ENCODE measurements around the gene CSF2.

Gene CSF2

GRCh38 chr5:132054697-132055440 lies 18.7 kb upstream of the CSF2 start:
- no peak for DNase-seq (ENCODE audit: low read depth in 3 of 3)

- DNase-seq (ENCODE audit: low read depth in 3 of 3): no peak
These were observed 18.2 kb upstream of the CSF2 start for GRCh38 chr5:132055441-132055807.

- DNase-seq (ENCODE audit: low read depth in 3 of 3): no peak
These were observed 17.6 kb upstream of the CSF2 start for GRCh38 chr5:132055808-132056609.

GRCh38 chr5:132056610-132057497 lies 16.7 kb upstream of the CSF2 start:
- DNase-seq (ENCODE audit: low read depth in 3 of 3): no peak

GRCh38 chr5:132057498-132058255 lies 15.9 kb upstream of the CSF2 start:
- no peak for DNase-seq (ENCODE audit: low read depth in 3 of 3)

- no peak for DNase-seq (ENCODE audit: low read depth in 3 of 3)
These were observed 14.9 kb upstream of the CSF2 start for GRCh38 chr5:132058646-132059042.

- no peak for DNase-seq (ENCODE audit: low read depth in 3 of 3)
These were observed 14.4 kb upstream of the CSF2 start for GRCh38 chr5:132059043-132059695.

GRCh38 chr5:132059696-132060500 lies 13.7 kb upstream of the CSF2 start:
- DNase-seq (ENCODE audit: low read depth in 3 of 3): no peak

- DNase-seq (ENCODE audit: low read depth in 3 of 3): no peak
These were observed 13.0 kb upstream of the CSF2 start, which contains the start of gene IL3 for GRCh38 chr5:132060501-132061161. Gene IL3 (plus strand): TSS chr5:132060655. CDS start chr5:132060707, 52 bp downstream.

GRCh38 chr5:132063090-132063911 lies 10.3 kb upstream of the CSF2 start:
- DNase-seq (ENCODE audit: low read depth in 3 of 3): peak; percentile 52 to 73 (median 67)

- DNase-seq (ENCODE audit: low read depth in 3 of 3): no peak
These were observed 9.4 kb upstream of the CSF2 start for GRCh38 chr5:132064140-132064539.

GRCh38 chr5:132064738-132065331 lies 8.8 kb upstream of the CSF2 start:
- DNase-seq (ENCODE audit: low read depth in 3 of 3): peak; percentile 62 to 70 (median 68)

- peak in 1 of 3 experiments; percentile 30 for DNase-seq (ENCODE audit: low read depth in 3 of 3)
These were observed 8.1 kb upstream of the CSF2 start for GRCh38 chr5:132065351-132065937.

- no peak for DNase-seq (ENCODE audit: low read depth in 3 of 3)
These were observed 7.5 kb upstream of the CSF2 start for GRCh38 chr5:132065951-132066701.

- no peak for DNase-seq (ENCODE audit: low read depth in 3 of 3)
These were observed 6.7 kb upstream of the CSF2 start for GRCh38 chr5:132066871-132067270.

- no peak for DNase-seq (ENCODE audit: low read depth in 3 of 3)
These were observed 6.1 kb upstream of the CSF2 start for GRCh38 chr5:132067451-132067850.
